GM21447 (cell line): Measurements from ENCODE around the gene TERF2IP.

Experiments
- ATAC-seq: cut with Tn5 transposase; IDR thresholded peaks from one replicate; pipeline ENCODE4 v1.9.1; 2021; ENCODE audit not compliant: unreplicated experiment

The TERF2IP gene

GRCh38 chr16:75635036-75635435 is 12.5 kb upstream of the TERF2IP start:
- ATAC-seq = no peak

- ATAC-seq = no peak
Measured at GRCh38 chr16:75640598-75640997, 7.0 kb upstream of the TERF2IP start.

DNA sequence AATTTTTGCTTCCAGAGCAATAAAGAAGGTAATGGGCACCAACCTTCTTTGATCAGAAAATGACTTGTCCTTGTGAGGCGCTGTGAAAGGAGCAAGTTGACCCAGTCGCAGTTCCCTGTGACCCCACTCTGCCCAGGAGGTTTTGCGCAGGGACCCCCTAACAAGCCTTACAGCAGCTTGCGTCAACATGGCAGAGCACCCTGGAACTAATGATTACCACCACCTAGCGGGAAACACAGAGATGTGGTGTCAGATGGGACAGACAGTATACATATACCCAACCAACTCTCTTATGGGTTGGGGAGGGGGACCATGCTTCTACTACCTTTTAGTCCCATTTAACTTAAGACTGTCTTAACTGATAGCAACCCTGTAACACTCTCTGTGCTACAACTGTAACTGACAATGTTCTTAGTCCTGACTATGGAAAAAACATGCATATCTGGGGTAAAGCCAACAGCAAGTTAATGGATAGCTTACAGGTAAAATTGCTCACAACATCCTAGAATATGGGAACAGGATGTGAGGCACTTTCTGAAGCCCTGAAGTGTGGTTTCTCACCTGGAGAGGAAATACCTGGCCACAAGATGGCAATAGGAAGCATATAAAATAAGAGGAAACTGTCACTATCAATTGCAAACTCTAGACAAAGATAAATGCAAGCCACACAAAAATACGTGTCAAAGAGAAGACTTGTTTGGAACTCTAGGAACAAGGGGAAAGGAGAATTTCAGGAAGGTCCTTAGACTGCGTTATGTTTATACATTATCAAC is 3.1 kb upstream of the TERF2IP start:
- no peak for ATAC-seq

- ATAC-seq = peak; percentile 10
Measured at GRCh38 chr16:75647112-75647491, 471 bp upstream of the TERF2IP start.

- peak; percentile 42 for ATAC-seq
Measured at GRCh38 chr16:75648265-75649076, 898 bp downstream of the TERF2IP start.

GRCh38 chr16:75653922-75654321 is 6.3 kb downstream of the TERF2IP start:
- no peak for ATAC-seq

- ATAC-seq = no peak
Measured at GRCh38 chr16:75658175-75658574, 10.6 kb downstream of the TERF2IP start.

DNA sequence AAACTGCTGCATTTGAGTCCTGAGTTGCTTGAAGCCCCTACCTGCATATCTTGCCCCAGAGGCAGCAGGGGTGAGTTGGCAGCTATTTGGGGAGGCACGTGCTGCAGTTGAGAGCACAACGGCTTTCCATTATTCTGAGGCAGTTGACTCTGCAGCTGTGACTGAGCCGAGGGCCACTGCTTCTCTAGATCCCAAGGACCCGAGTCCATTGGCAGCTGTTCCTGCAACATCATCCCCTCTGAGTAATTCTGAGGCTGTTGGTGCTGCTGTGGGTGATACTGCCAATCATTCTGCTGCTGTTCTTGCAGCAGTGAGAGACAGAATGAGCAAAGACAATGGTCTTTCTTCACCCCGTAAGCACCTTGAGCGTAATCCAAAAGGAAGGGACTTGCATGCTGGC is 12.7 kb downstream of the TERF2IP start:
- no peak for ATAC-seq

DNA sequence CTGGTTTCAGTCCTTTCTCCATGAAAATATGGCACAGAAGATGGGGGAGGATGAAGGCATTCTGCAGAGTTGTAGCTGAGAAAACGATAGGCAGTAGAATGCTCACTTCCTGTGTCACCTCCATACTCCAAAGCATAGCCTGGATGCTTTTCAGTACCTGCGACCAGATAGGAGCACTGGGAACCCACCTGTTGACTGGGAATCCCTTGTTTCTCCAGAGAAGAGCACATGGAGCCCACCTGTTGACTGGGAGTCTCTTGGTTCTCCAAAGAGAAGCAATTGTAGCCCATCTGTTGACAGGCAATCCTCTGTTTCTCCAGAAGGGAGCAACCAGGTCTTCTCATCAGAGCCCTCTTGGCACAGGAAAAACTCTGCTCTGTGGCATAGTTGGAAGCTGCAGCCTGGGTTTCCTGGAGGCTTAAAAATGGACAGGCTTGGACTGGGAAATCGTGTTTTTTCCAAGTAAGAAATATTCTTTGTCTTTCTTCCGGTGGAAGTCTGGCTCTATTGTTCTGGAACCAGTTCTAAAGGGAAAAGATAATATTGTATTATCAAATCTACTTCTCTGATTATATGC is 13.2 kb downstream of the TERF2IP start:
- no peak for ATAC-seq

DNA sequence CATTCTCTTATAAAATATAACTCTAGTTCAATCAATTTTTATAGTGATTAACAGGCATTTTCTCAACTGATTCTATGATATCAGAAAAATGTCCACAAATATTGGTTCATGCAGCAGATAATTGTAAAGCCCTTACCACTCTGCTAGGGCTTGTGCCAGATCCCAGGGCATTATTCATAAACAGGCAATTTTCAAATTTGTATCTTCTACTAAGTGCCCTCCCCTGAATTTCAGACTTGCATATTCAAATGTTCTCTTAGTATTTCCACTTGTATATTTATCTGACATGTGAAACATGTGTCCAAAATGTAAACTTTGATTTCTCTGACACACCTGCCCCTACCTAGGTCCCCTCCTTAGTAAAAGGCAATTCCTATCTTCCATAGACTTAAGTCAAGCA is 19.9 kb downstream of the TERF2IP start:
- no peak for ATAC-seq

- no peak for ATAC-seq
Measured at GRCh38 chr16:75676909-75677308, 29.3 kb downstream of the TERF2IP start, which contains the start of gene CPHXL2. CPHXL2 (minus strand) TSS chr16:75677009; CDS start chr16:75676999, 10 bp downstream.

DNA sequence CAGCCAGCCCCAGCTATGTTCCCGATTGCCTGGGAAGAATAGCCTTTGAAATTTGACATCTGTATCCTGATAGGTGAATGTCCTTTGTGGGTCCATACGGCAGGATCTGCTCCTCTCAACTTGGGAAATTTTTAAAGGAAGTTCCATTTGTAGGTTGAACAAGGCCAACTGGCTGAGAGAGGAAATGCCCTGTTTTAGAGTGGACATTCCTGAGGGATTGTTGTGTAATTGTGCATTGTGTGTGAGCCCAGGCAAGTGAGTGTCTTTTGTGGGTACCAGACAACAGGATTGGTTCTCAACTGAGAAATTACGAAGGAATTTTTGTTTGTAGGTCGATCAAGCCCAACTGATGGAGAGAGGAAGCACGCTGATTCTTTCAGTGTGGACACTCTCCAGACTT is 31.8 kb downstream of the TERF2IP start:
- no peak for ATAC-seq

GRCh38 chr16:75682308-75682707 is 34.7 kb downstream of the TERF2IP start:
- no peak for ATAC-seq

DNA sequence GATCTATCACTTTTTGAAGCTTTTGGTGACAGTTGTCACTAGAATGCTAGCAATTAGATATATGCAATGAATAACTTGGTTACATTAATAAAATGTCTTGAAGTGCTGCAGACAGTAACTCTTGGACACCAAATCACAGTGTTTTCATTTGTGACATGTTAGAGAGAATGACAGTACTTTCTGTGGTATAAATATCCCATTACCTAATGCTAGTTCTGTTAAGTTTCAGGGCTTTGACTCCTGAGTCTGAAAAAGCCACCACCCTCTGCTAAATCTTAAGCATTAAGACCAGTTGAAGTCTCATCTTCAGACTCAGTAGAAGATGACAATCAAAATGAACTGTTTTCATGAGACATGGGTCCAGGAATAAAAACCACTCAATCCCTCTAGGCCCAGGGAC is 39.8 kb downstream of the TERF2IP start:
- ATAC-seq = no peak

- no peak for ATAC-seq
Measured at GRCh38 chr16:75695708-75696107, 48.1 kb downstream of the TERF2IP start.

DNA sequence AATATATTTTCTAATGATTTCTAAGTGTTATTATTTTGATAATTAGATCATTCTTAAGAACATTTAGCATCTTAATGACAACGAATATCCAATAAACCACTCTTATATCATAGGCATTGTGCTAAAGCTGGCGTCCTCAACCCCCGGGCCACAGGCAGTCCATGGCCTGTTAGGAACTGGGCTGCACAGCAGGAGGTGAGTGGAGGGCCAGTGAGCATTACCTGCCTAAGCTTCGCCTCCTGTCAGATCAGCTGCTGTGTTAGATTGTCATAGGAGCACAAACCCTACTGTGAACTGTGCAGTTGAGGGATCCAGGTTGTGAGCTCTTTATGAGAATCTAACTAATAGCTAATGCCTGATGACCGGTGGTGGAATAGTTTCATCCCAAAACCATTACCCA is 50.0 kb downstream of the TERF2IP start:
- no peak for ATAC-seq

- no peak for ATAC-seq
Measured at GRCh38 chr16:75701361-75701760, 53.8 kb downstream of the TERF2IP start, which contains the start of gene DUXB. DUXB (minus strand) TSS chr16:75701461; CDS start chr16:75701418, 43 bp downstream.

DNA sequence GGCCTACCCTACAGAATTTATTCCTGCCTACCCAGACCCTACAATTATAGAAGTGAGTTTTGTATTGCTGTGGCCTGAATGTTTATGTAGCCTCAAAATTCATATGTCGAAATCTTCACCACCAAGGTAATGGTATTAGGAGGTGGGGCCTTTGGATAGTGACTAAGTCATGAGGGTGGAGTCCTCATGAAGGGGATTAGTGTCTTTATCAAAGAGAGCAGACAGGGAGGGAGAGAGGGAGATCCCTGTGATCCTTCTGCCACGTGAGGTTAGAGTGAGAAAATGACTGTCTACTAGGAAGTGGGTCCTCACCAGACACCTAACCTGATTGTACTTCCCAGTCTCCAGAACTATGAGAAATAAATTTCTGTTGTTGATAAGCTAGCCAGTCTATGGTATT is 54.7 kb downstream of the TERF2IP start:
- ATAC-seq = no peak

DNA sequence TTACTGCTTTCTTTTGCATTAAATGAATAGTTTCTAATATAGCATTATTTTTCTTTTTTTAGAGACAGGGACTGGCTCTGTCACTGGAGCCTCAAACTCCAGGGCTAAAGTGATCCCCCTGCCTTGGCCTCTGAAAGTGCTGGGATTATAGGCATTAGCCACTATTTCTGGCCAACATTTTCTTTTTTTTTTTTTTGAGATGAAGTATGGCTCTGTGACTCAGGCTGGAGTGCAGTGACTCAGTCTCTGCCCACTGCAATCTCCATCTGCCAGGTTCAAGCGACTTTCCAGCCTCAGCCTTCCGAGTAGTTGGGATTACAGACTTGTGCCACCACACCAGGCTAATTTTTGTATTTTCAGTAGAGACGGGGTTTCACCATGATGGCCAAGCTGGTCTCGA is 55.7 kb downstream of the TERF2IP start:
- ATAC-seq = no peak
